Endothelial cell of umbilical vein (primary cell): Measurements from ENCODE around the gene HSPA2. TPM values are rescaled to one million over a fixed set of nuclear protein-coding genes. Genes with fewer than 3 reads are reported as not detected.

Source experiments
- BruUV-seq: library from RNA; stranded (reverse); fragments of 400-500 nt; replicated peaks from 2 replicates; lab custom pipeline; 2021; lab: Mats Ljungman, UMichigan
- CTCF ChIA-PET: fragments of 300-600, 350-600 bp; sonication (Branson Sonifier 250); formaldehyde crosslinking; loops from one replicate; lab custom pipeline; 2021; ENCODE audit warnings: antibody characterized with exemption, inconsistent platforms; lab: Charles Lee
- POLR2A ChIA-PET: fragments of 300-600, 350-600 bp; sonication (Branson Sonifier 250); formaldehyde crosslinking; loops from one replicate; lab custom pipeline; 2021; ENCODE audit warnings: antibody characterized with exemption, inconsistent platforms; lab: Charles Lee
- DNase-seq: peaks from one replicate; pipeline ENCODE4 v3.0.0-alpha.2; 2011; ENCODE audit warnings: low read depth, low spot score
- FAIRE-seq: peaks from 2 replicates; lab custom pipeline; 2011; peaks lifted over from hg19 to GRCh38; lab: Jason Lieb, UNC
- H2AFZ ChIP-seq: 2 replicates; pipeline ENCODE4 v1.6.0; 2012; ENCODE audit warnings: low read depth, low read length, control low read depth, inconsistent platforms
- H3K27ac ChIP-seq: 2 replicates; pipeline ENCODE4 v1.5.1; 2011; ENCODE audit warnings: low read depth, mild to moderate bottlenecking, control low read depth, low read length, moderate library complexity; ENCODE audit not compliant: insufficient read depth
- H3K27me3 ChIP-seq, 2 experiments: 2 replicates each; pipeline versions ENCODE4 v1.6.0 to v1.6.1; 2011; ENCODE audit warnings: low read length in 2 of 2, mixed read lengths in 1 of 2; ENCODE audit not compliant: control insufficient read depth in 2 of 2, insufficient read depth in 2 of 2
- H3K36me3 ChIP-seq, 2 experiments: 2 replicates in 1 of 2; 3 replicates in 1 of 2; pipeline ENCODE4 v1.5.1; 2011; ENCODE audit warnings: low read length in 2 of 2, mild to moderate bottlenecking in 1 of 2, moderate library complexity in 1 of 2; ENCODE audit not compliant: control insufficient read depth in 2 of 2, insufficient read depth in 2 of 2; ENCODE audit errors: extremely low read depth in 1 of 2
- H3K4me1 ChIP-seq: 3 replicates; pipeline ENCODE4 v1.5.1; 2011; ENCODE audit warnings: mild to moderate bottlenecking, low read length; ENCODE audit not compliant: control insufficient read depth, insufficient read depth; ENCODE audit errors: extremely low read depth
- H3K4me2 ChIP-seq: 2 replicates; pipeline ENCODE4 v1.6.1; 2011; ENCODE audit warnings: low read length, control low read depth, mixed read lengths; ENCODE audit not compliant: insufficient read depth
- H3K4me3 ChIP-seq, 3 experiments: fragments of 200-600 bp in 1 of 3; sonication (generic), shearing (Covaris generic) in 1 of 3; replicated peaks in 1 of 3; 2 replicates each; pipeline ENCODE4 v1.5.1; 2011 to 2016; ENCODE audit warnings: control low read depth in 3 of 3, low read length in 3 of 3, mild to moderate bottlenecking in 2 of 3, inconsistent platforms in 1 of 3, low read depth in 1 of 3, moderate library complexity in 1 of 3; ENCODE audit not compliant: insufficient read depth in 1 of 3
- H3K79me2 ChIP-seq: 2 replicates; pipeline ENCODE4 v1.6.0; 2012; ENCODE audit warnings: low read length, inconsistent platforms; ENCODE audit not compliant: control insufficient read depth, insufficient read depth
- H3K9ac ChIP-seq: replicated peaks from 2 replicates; pipeline ENCODE3; 2011; ENCODE audit warnings: low read length, control low read depth; ENCODE audit not compliant: insufficient read depth; ENCODE audit errors: extremely low read depth
- H3K9me1 ChIP-seq: replicated peaks from 3 replicates; pipeline ENCODE4 v1.6.0; 2011; ENCODE audit warnings: mild to moderate bottlenecking, low read length; ENCODE audit not compliant: control insufficient read depth, insufficient read depth; ENCODE audit errors: extremely low read depth
- H3K9me3 ChIP-seq: replicated peaks from 2 replicates; pipeline ENCODE4 v1.5.1; 2012; ENCODE audit warnings: low read length, inconsistent platforms; ENCODE audit not compliant: control insufficient read depth, insufficient read depth
- H4K20me1 ChIP-seq: replicated peaks from 2 replicates; pipeline ENCODE3; 2011; ENCODE audit warnings: mild to moderate bottlenecking, low read length; ENCODE audit not compliant: control insufficient read depth, insufficient read depth; ENCODE audit errors: extremely low read depth
- EZH2 ChIP-seq: IDR thresholded peaks from 2 replicates; pipeline ENCODE4 v1.6.1; 2012; ENCODE audit warnings: borderline replicate concordance, low read depth, mild to moderate bottlenecking, moderate library complexity, low read length, inconsistent platforms; ENCODE audit not compliant: severe bottlenecking
- FOS ChIP-seq: IDR thresholded peaks from 2 replicates; pipeline ENCODE4 v1.6.1; 2011; ENCODE audit warnings: mild to moderate bottlenecking, low read length, moderate library complexity, borderline replicate concordance; ENCODE audit not compliant: insufficient read depth
- GATA2 ChIP-seq: IDR thresholded peaks from 2 replicates; pipeline ENCODE4 v1.7.0; 2011; ENCODE audit warnings: low read depth, mild to moderate bottlenecking, moderate library complexity, mixed read lengths, low read length; ENCODE audit not compliant: insufficient read length, insufficient read depth
- JUN ChIP-seq: IDR thresholded peaks from 2 replicates; pipeline ENCODE4 v1.6.1; 2011; ENCODE audit warnings: borderline replicate concordance, low read depth; ENCODE audit not compliant: insufficient read length, insufficient read depth
- MYC ChIP-seq: IDR thresholded peaks from one replicate; pipeline ENCODE4 v1.6.1; 2011; ENCODE audit warnings: mild to moderate bottlenecking, low read depth, low read length
- POLR2A ChIP-seq: IDR thresholded peaks from 2 replicates; pipeline ENCODE4 v1.6.1; 2012; ENCODE audit warnings: low read depth, mild to moderate bottlenecking, control low read depth, low read length
- POLR2AphosphoS5 ChIP-seq: IDR thresholded peaks from 2 replicates; pipeline ENCODE4 v1.6.1; 2012; ENCODE audit warnings: low read depth, mild to moderate bottlenecking, control low read depth, low read length, moderate library complexity; ENCODE audit not compliant: insufficient read depth
- dilution Hi-C: fragments of 300-500 bp; cut with MboI; formaldehyde crosslinking; loops from one replicate; pipeline ENCODE4 v1.15.0; 2019; ENCODE audit warnings: low sequenced_read_pairs; ENCODE audit not compliant: extremely low pct_ligation_motif_present
- intact Hi-C: fragments of 100-400 bp; cut with micrococcal nuclease; formaldehyde crosslinking; loops from one replicate; pipeline ENCODE4 v1.10.0; 2022
- polyA plus RNA-seq, 4 experiments: library from polyadenylated mRNA; depleted of rRNA in 3 of 4; stranded (reverse) in 3 of 4; unstranded in 1 of 4; fragments of >200 nt; gene quantifications; 2 replicates each; pipeline versions ENCODE4 v1.2.1 to v1.2.3, GENCODE V29; 2011 to 2012; ENCODE audit warnings: missing spikeins in 1 of 4
- total RNA-seq: library from RNA; stranded (reverse); gene quantifications from 2 replicates; pipeline ENCODE4 v1.2.3, GENCODE V29; 2021
- TF ChIP-seq, protein P1 (sequence below), 2 donors: IDR thresholded peaks; 1 replicate in 1 of 2; 2 replicates in 1 of 2; pipeline ENCODE4 v1.5.1; 2011; ENCODE audit warnings: low read length in 2 of 2, mild to moderate bottlenecking in 2 of 2, moderate library complexity in 2 of 2, control low read depth in 1 of 2, inconsistent platforms in 1 of 2, low read depth in 1 of 2; ENCODE audit not compliant: insufficient read depth in 1 of 2; ENCODE audit errors: extremely low read depth in 1 of 2
- TF ChIP-seq, protein P2 (sequence below): IDR thresholded peaks from 2 replicates; pipeline ENCODE4 v1.6.1; 2011; ENCODE audit not compliant: insufficient read depth, insufficient read length

HSPA2 gene
- total and polyA plus RNA-seq, 2 donors (not counting 3 experiments of a cell fraction or from before 2014, with no cell fraction given), result 5.3 to 11.4 TPM

DNA sequence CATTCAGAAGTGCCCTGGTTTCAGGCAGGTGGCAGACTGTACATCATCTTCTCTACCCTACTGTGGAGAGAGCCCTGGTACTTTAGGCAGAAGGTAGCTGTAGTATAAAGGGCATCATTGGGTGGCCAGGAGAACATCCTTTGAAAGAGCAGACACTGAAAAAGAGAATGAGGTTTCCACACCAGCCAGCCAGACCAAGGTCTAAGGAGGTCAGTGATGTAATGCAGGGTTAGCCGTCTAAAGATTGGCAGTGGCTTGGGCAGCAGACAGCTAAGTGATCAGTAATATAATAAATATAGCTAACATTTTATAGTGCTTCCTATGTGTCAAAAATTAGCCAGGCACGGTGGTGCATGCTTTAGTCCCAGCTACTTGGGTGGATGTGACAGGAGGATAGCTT, 48.9 kb upstream of the HSPA2 start:
- peaks cover 0 to 5% of the 10 kb centered on the region in 2 experiments for H3K36me3 ChIP-seq
- H3K9me1 ChIP-seq, result no peaks in the 10 kb centered on the region
- no peaks in the 10 kb centered on the region for H4K20me1 ChIP-seq
- H3K9me3 ChIP-seq, result no peaks in the 10 kb centered on the region
- H3K79me2 ChIP-seq, result no peaks in the 10 kb centered on the region
- dilution Hi-C loops (no loop called here), intact Hi-C loops (no loop called here)
- BruUV-seq, result no TSS peak
- no peak overlapping the region for H2AFZ ChIP-seq
- H3K4me3 ChIP-seq, result no peak overlapping the region
- no peaks in the 10 kb centered on the region for H3K4me1 ChIP-seq
- no peak for FAIRE-seq
- no peak for DNase-seq
- CTCF ChIA-PET, result interaction anchor here (0.7 to 0.9 kb wide), 2 partner anchors 19 to 62 kb away, joined by 3 read pairs; no protein-coding TSS in a partner anchor
- POLR2A ChIA-PET, result no interaction called here
- no peak overlapping the region for H3K27ac ChIP-seq
- H3K27me3 ChIP-seq, result no peaks in the 10 kb centered on the region
- no peak for TF ChIP-seq EZH2
- H3K9ac ChIP-seq, result no peak overlapping the region
- no peak overlapping the region for H3K4me2 ChIP-seq

DNA sequence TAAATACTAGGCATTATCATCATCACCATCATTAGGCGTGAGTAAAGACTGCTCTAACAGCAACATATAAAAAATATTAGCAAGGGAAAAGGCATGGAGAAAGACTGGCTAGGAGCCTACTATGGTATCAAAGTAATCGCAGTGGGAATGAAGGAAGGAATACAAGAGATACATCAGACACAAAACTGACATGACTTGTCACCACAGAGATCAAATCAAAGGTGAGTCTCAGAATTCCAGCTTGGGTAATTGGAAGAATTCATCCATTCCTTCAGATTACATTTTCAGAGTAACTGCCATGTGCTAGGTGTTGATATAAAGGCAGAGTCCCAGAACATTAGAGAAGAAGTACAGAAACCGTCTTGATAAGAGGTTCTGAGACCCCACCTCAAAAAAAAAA, 47.1 kb upstream of the HSPA2 start:
- Histone ChIP-seq H3K27me3 (no peaks in the 10 kb centered on the region), H3K36me3 (no peaks in the 10 kb centered on the region), H3K27ac (no peak overlapping the region), H3K9me1 (no peaks in the 10 kb centered on the region), H3K4me2 (no peak overlapping the region), H3K9me3 (no peaks in the 10 kb centered on the region), H3K4me1 (no peaks in the 10 kb centered on the region), H3K79me2 (no peaks in the 10 kb centered on the region), H4K20me1 (no peaks in the 10 kb centered on the region), H3K9ac (no peak overlapping the region), H2AFZ (no peak overlapping the region), H3K4me3 (no peak overlapping the region)
- ChIA-PET CTCF (interaction anchor here (0.6 to 2.1 kb wide), 2 partner anchors 10 to 17 kb away, joined by 3 to 8 read pairs; no protein-coding TSS in a partner anchor), POLR2A (no interaction called here)
- no peak for DNase-seq
- dilution Hi-C loops, result no loop called here
- no TSS peak for BruUV-seq
- no peak for FAIRE-seq
- TF ChIP-seq, protein P1, sequence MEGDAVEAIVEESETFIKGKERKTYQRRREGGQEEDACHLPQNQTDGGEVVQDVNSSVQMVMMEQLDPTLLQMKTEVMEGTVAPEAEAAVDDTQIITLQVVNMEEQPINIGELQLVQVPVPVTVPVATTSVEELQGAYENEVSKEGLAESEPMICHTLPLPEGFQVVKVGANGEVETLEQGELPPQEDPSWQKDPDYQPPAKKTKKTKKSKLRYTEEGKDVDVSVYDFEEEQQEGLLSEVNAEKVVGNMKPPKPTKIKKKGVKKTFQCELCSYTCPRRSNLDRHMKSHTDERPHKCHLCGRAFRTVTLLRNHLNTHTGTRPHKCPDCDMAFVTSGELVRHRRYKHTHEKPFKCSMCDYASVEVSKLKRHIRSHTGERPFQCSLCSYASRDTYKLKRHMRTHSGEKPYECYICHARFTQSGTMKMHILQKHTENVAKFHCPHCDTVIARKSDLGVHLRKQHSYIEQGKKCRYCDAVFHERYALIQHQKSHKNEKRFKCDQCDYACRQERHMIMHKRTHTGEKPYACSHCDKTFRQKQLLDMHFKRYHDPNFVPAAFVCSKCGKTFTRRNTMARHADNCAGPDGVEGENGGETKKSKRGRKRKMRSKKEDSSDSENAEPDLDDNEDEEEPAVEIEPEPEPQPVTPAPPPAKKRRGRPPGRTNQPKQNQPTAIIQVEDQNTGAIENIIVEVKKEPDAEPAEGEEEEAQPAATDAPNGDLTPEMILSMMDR (IDR thresholded peaks at IDR 0.05; ENCODE audit: extremely low read depth in 1 of 2, insufficient read depth in 1 of 2, low read depth in 1 of 2, low read length in 2 of 2), result no peak
- TF ChIP-seq EZH2, result no peak
- TF ChIP-seq, protein P2, sequence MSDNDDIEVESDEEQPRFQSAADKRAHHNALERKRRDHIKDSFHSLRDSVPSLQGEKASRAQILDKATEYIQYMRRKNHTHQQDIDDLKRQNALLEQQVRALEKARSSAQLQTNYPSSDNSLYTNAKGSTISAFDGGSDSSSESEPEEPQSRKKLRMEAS, result no peak
- no peak for TF ChIP-seq POLR2A
- TF ChIP-seq MYC, result no peak
- no peak for TF ChIP-seq GATA2
- no peak for TF ChIP-seq JUN
- TF ChIP-seq POLR2AphosphoS5, result no peak
- no peak for TF ChIP-seq FOS
- intact Hi-C loops, result no loop called here
